GM12873 (cell line): ENCODE measurements around the gene PNPLA8.

Experiments used
- TF ChIP-seq, protein P1 (sequence below): IDR thresholded peaks from 2 replicates; pipeline ENCODE4 v1.5.1; 2012; ENCODE audit warnings: low read depth, mild to moderate bottlenecking, moderate library complexity, low read length, control low read depth; ENCODE audit not compliant: insufficient read depth; ENCODE audit errors: missing control alignments

Gene PNPLA8

DNA sequence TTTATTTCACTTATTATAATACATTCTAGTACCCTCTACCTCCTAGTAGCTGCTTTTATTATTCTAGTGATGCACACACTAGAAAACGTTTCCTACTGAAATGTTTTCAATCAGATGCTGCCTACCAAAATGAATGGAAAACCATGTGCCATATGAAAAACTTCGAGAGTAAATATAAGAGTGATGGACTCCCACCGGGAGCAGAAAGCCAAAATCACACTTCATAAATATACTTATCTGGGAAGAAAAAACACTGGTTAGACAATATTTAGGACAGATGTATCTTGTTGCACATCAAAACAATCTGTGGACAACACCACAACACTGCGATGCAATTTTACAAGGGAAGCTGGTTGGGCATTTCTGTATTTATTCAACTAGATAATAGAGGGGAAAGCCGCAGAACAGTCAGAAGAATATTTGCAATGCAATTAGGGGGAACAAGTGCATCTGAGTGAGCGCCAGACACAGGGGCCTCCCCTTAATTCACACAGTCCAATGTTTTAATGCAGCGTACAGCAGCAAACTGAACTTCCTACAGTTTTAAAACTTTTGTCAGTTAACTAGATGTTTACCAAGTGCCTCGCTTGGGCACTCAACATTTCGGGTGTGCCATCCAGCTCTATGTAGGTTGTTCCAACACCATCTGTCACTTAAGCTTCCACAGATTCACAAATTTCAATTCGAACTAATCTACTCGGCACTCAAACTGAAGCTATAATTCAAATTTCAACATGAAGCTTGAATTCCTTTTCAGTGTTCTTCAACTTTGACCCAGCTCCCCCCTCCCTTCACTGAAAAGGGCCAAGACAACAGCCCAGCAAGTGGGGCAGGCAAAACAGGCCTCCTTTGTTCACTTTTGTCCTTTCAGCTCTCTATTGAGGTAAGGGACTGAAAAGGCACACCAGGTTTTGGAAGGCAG lies 77.1 kb downstream of the PNPLA8 start:
- TF ChIP-seq, protein P1, sequence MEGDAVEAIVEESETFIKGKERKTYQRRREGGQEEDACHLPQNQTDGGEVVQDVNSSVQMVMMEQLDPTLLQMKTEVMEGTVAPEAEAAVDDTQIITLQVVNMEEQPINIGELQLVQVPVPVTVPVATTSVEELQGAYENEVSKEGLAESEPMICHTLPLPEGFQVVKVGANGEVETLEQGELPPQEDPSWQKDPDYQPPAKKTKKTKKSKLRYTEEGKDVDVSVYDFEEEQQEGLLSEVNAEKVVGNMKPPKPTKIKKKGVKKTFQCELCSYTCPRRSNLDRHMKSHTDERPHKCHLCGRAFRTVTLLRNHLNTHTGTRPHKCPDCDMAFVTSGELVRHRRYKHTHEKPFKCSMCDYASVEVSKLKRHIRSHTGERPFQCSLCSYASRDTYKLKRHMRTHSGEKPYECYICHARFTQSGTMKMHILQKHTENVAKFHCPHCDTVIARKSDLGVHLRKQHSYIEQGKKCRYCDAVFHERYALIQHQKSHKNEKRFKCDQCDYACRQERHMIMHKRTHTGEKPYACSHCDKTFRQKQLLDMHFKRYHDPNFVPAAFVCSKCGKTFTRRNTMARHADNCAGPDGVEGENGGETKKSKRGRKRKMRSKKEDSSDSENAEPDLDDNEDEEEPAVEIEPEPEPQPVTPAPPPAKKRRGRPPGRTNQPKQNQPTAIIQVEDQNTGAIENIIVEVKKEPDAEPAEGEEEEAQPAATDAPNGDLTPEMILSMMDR, result no peak

DNA sequence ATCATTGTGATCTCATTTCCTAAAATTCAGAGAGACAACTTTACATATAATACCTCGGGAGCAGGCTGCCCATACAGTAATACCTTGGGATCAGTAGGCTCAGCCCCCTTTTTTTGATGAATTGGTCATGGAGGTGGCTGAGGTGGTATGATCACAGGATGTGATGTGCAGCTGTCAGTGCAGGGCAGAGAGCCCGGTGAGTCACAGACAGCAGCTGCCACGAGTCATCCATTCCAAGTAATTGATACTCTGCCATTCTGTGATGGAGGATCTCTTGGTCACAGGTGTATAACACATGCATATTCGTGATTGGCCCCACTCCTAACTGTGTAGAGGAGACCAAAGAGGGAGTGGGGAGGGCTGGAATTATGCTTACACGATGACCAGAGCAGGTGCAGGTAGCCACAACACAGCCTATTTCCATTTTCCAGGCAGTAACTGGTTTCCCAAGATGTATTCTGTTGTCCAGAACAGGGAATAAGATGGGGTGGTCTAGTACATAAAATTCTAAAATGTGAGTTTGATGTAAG lies 83.8 kb downstream of the PNPLA8 start:
- TF ChIP-seq, protein P1, result no peak

DNA sequence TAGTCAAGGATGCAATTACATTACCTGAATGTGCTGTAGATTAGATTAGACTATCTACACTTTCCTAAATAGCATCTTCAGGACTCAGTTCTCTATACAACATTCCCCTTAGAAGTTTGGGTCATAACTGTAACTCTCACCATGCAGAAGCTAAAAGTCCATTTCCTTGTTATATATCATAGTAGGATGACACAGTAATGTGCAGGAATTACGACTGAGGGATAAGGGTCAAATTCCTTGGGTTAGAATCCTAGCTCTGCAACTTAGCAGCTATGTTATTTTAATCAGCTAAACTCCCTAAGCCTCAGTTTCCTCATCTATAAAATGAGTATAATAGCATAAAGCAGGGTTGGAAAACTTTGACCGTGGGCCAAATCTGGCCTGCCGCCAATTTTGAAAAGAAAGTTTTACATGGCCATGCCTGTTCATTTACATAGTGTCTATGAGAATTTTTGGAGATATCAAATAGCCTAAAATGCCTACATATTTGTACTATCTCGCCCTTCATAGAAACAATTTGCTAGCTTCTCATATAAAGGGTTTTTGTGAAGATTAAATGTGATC lies 84.5 kb downstream of the PNPLA8 start:
- TF ChIP-seq, protein P1, result no peak

DNA sequence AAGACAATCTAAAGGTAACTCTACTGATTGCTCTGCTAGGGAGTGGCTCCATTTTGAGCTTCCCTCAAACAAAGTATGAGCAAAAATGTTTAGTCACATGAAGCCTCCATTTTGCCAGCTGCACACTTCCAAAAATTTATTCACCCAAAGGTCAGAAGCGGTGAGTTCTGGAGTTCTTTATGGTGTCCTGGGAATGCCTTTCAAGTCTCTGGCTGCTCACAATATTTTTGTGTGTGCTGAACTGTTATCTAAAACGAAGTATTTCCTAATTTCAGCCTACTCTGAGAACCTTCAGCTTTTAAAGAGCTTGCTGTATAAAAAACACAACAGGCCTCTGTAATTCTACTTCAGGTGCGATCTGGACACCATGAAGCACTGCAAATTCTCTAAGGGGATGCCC lies 85.3 kb downstream of the PNPLA8 start:
- TF ChIP-seq, protein P1, result no peak

DNA sequence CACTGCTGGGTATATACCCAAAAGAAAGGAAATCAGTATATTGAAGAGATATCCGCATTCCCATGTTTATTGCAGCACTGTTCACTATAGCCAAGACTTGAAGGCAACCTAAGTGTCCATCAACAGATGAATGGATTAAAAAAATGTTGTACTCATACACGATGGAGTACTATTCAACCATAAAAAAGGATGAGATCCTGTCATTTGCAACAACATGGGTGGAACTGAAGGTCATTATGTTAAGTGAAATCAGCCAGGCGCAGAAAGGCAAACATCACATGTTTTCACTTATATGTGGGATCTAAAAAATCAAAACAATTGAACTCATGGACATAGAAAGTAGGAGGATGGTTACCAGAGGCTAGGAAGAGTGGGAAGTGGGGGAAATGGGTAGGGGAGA lies 89.0 kb downstream of the PNPLA8 start:
- TF ChIP-seq, protein P1, result no peak

DNA sequence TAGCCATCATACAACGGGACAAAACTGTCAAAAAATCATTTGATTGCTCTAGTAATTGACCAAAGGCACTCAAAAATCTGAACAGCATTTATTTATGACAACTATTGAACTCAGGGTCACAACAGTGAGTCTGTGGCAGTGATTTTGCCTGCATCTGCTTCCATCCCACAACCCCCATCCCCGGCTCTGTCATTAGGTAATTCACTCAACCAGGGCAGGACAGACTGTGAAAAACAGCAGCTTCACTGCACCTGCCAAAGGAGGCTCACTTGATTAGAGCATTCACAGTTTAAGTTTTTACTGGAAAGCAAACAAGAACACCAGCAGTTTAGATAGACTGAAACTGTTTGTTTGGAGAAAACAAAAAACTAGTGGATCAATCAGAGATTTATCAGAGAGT lies 91.9 kb downstream of the PNPLA8 start:
- TF ChIP-seq, protein P1, result no peak

DNA sequence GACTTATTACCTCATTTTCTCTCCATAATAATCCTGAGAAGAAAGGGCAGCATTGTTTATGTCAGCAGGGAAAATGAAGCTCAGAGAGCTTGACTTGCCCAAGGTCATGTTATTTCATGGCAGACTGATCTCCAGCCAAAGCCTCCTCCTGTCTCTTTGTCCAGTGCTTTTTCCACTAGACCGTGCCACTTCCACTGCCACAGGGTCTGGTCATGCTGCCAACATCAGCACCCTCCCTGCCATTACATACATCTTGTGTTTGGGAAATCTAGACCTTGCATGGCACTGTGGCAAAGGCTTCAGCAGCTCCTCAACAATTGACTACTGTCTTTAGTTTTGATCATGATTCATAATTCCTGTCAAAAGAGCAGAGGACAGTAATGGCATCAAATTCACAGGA lies 94.8 kb downstream of the PNPLA8 start:
- TF ChIP-seq, protein P1, result no peak
